Spleen (tissue), 11 donors: Measurements from ENCODE around the gene LSAMP. TPM values are rescaled to one million over a fixed set of nuclear protein-coding genes. Genes with fewer than 3 reads are reported as not detected.

ENCODE experiments used
- DNase-seq: peaks from one replicate; pipeline ENCODE4 v3.0.0-alpha.2; 2020
- H3K27ac ChIP-seq, 8 donors: fragments of 200-600 bp; sonication (generic) in 7 of 8; 1 replicate in 4 of 8; 2 replicates in 4 of 8; pipeline versions ENCODE4 v1.5.0 to v1.8.0; 2016 to 2021; ENCODE audit warnings: inconsistent platforms in 4 of 8, mild to moderate bottlenecking in 4 of 8, moderate library complexity in 1 of 8
- H3K27me3 ChIP-seq, 7 donors: fragments of 200-600 bp; sonication (generic) in 6 of 7; replicated peaks in 1 of 7; 1 replicate in 4 of 7; 2 replicates in 3 of 7; pipeline versions ENCODE4 v1.5.0 to v1.8.0; 2016 to 2021; ENCODE audit warnings: inconsistent platforms in 3 of 7, mild to moderate bottlenecking in 1 of 7
- H3K36me3 ChIP-seq, 6 donors: fragments of 200-600 bp; sonication (generic) in 5 of 6; 1 replicate in 4 of 6; 2 replicates in 2 of 6; pipeline versions ENCODE4 v1.5.0 to v1.8.0; 2016 to 2021; ENCODE audit warnings: inconsistent platforms in 2 of 6
- H3K4me1 ChIP-seq, 6 donors: fragments of 200-600 bp; sonication (generic) in 5 of 6; 1 replicate in 3 of 6; 2 replicates in 3 of 6; pipeline versions ENCODE4 v1.5.0 to v1.8.0; 2016 to 2021; ENCODE audit warnings: inconsistent platforms in 3 of 6
- H3K4me3 ChIP-seq, 8 donors: fragments of 200-600 bp; sonication (generic) in 7 of 8; 1 replicate in 4 of 8; 2 replicates in 4 of 8; pipeline versions ENCODE4 v1.5.0 to v1.8.0; 2016 to 2021; ENCODE audit warnings: inconsistent platforms in 4 of 8, mild to moderate bottlenecking in 4 of 8, moderate library complexity in 2 of 8
- H3K9me3 ChIP-seq, 8 donors: fragments of 200-600 bp; sonication (generic) in 7 of 8; 1 replicate in 4 of 8; 2 replicates in 4 of 8; pipeline versions ENCODE4 v1.5.0 to v1.8.0; 2016 to 2021; ENCODE audit warnings: inconsistent platforms in 4 of 8
- POLR2A ChIP-seq, 3 donors: fragments of 450-650 bp; IDR thresholded peaks; one replicate each; pipeline ENCODE4 v1.5.1; 2017; ENCODE audit warnings: antibody characterized with exemption in 3 of 3, mild to moderate bottlenecking in 1 of 3
- POLR2AphosphoS5 ChIP-seq, 3 donors: sonication (generic); formaldehyde crosslinking; IDR thresholded peaks; one replicate each; pipeline ENCODE4 v1.5.1; 2017; ENCODE audit warnings: antibody characterized with exemption in 3 of 3
- WGBS, 5 donors: extraction: QIAGEN DNeasy Blood & Tissue Kit in 3 of 5; methylation state at CpG; one replicate each; pipeline versions ENCODE4 v1.1.5 to v1.1.7; 2013 to 2018; 5-methylcytosine and 5-hydroxymethylcytosine counted together
- intact Hi-C: fragments of 100-400 bp; cut with DNase I; formaldehyde crosslinking; loops from one replicate; pipeline ENCODE4 v1.15.0; 2023; ENCODE audit warnings: low total_unique reads
- polyA plus RNA-seq, 3 donors: library from polyadenylated mRNA; stranded (reverse); fragments of 200-250 nt; gene quantifications; one replicate each; pipeline ENCODE4 v1.2.1, GENCODE V29; 2013
- total RNA-seq, 7 donors: library from RNA; depleted of rRNA in 3 of 7; stranded (reverse); fragments of >200 nt in 3 of 7; fragmentation: NEBNext Ultra II Directional in 4 of 7; extraction: Animal tissue kit (Norgen Biotek cat#: 25700) in 4 of 7; gene quantifications; one replicate each; pipeline versions ENCODE4 v1.1.0 to v1.2.1, GENCODE V29; 2016 to 2021
- TF ChIP-seq, protein P1 (sequence below), 11 experiments: fragments of 200-600 bp in 7 of 11; fragments of 450-650 bp in 4 of 11; sonication (generic) in 4 of 11; IDR thresholded peaks in 8 of 11; conservative IDR thresholded peaks in 3 of 11; 1 replicate in 7 of 11; 2 replicates in 4 of 11; pipeline versions ENCODE4 v1.4.0 to v1.8.0; 2016 to 2021; ENCODE audit warnings: antibody characterized with exemption in 11 of 11, inconsistent platforms in 4 of 11, mild to moderate bottlenecking in 1 of 11
- donor health status: healthy with polysubstance abuse.
- donor health status: DM: no; HTN: no; CAD: no; lungs with moderate emphysema.
- donor health status: DM: no; HTN: no; CAD: no.
- donor health status: Bipolar disorder and iron deficiency.
- donor health status: healthy.
- donor health status: DM: no; HTN: no; CAD: no.
- donor health status: DM: yes; HTN: yes; CAD: no.

LSAMP gene
- total and polyA plus RNA-seq, 10 donors, result 0.45 to 6.8 (median 1.3) TPM

DNA sequence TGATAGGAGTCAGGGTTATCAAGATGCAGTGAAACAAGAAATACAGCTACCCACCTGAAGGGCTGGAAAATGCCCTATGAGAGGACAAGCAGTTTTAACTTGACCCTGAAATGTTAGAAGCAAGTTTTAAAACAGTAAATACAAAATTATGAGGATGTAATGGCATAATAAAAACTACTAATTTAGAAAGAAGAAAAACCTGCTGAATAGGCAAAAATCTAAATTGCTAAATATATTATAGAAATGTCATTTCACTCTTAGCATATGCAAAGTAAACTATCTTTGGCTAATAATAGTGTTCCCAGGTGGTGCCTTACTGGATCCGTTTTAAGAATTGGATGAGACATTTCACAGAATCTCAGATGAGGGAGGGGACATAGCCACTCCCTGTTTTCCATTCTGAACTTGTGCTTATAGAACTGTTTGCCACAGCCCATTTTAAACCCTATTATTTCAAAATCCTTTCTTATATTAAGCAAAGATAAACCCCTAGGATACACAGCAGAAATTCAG is 294.6 kb downstream of the LSAMP start:
- Histone ChIP-seq H3K27ac (no peak overlapping the region), H3K9me3 (peaks cover 0 to 14% (median 10%) of the 10 kb centered on the region in 8 donors), H3K27me3 (no peaks in the 10 kb centered on the region), H3K4me1 (no peaks in the 10 kb centered on the region), H3K4me3 (no peak overlapping the region), H3K36me3 (no peaks in the 10 kb centered on the region)
- TF ChIP-seq POLR2A (IDR thresholded peaks at IDR 0.05) (no peak), POLR2AphosphoS5 (IDR thresholded peaks at IDR 0.05) (no peak)
- TF ChIP-seq, protein P1, sequence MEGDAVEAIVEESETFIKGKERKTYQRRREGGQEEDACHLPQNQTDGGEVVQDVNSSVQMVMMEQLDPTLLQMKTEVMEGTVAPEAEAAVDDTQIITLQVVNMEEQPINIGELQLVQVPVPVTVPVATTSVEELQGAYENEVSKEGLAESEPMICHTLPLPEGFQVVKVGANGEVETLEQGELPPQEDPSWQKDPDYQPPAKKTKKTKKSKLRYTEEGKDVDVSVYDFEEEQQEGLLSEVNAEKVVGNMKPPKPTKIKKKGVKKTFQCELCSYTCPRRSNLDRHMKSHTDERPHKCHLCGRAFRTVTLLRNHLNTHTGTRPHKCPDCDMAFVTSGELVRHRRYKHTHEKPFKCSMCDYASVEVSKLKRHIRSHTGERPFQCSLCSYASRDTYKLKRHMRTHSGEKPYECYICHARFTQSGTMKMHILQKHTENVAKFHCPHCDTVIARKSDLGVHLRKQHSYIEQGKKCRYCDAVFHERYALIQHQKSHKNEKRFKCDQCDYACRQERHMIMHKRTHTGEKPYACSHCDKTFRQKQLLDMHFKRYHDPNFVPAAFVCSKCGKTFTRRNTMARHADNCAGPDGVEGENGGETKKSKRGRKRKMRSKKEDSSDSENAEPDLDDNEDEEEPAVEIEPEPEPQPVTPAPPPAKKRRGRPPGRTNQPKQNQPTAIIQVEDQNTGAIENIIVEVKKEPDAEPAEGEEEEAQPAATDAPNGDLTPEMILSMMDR (IDR thresholded peaks at IDR 0.05 in 8 of 11, conservative IDR thresholded peaks at IDR 0.05 in 3 of 11), result no peak
- WGBS, 5 donors, result 31 to 63% (median 40%) methylated on average over 1 of the region's 1 CpG
- DNase-seq, result no peak
- intact Hi-C loops, result no loop called here

DNA sequence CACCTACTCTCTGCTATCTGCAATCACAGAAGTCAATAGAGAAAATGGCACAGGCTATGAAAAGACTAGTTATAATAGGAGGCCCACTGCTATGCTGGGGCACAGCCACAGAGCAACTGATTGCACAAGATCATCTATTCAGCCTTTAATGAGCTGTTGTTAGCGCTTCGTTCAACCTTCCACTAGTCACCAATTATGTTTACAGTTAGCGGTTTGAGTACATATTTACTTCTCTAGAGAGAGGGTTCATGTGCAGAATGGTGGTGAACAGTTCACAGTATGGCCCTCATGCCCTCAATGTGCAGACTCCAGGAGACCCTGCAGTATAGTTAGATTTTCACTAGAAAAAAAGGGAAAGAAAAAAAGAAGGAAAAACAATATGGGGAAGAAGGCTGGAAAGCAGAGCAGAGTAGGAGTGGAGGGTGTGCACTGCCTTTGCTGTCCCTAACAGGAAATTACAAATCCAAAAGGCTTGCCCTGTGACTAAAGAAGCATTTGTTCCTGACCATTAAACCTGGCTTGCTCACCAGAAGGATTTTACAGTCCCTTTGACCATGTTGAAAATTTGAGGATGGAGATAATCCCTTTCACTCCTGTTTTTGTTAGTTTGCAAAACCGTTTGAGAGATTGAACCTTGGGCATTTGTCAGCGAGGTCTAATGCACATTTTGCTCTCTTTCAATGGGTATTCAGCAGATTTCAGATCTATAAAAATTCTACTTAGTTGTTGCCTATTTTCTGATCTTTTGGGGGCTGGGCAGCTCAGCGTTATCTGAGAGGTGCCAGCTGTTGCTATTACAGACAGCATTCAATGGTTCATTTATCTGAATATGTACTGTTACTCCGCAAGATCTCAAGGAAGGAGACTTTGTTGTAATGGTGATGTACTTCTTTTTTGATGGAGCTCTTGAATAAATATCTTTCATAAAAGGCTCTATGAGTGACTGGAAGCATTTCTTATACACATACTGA is 296.1 kb downstream of the LSAMP start:
- intact Hi-C loops, result no loop called here
- no peak overlapping the region for H3K27ac ChIP-seq
- no peaks in the 10 kb centered on the region for H3K27me3 ChIP-seq
- peaks cover 0 to 30% (median 20%) of the 10 kb centered on the region in 8 donors for H3K9me3 ChIP-seq
- DNase-seq, result no peak
- H3K36me3 ChIP-seq, result no peaks in the 10 kb centered on the region
- H3K4me1 ChIP-seq, result no peaks in the 10 kb centered on the region
- TF ChIP-seq POLR2AphosphoS5 (IDR thresholded peaks at IDR 0.05) (no peak), POLR2A (IDR thresholded peaks at IDR 0.05) (no peak)
- TF ChIP-seq, protein P1 (IDR thresholded peaks at IDR 0.05 in 8 of 11, conservative IDR thresholded peaks at IDR 0.05 in 3 of 11), result no peak
- H3K4me3 ChIP-seq, result no peak overlapping the region
- 75 to 81% (median 78%) methylated on average over 7 of the region's 7 CpGs for WGBS, 5 donors

DNA sequence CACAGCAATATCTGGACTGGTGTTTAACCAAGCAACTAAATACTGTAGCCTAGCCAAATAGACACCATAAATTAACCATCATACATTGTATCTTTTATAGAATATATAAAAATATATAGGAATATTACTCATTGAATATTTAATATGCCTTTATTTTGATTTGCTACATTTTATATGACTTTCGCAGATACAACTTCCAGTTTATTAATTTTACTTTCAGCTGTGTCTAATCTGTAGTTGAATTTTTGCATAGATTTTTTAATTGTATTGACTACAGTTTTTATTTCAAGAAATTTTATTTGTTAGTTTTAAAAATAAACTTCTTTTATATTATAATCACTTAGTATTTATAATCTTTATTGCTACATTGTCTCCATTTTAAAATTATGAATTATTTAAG is 299.7 kb downstream of the LSAMP start:
- Histone ChIP-seq H3K9me3 (peaks cover 0 to 31% (median 20%) of the 10 kb centered on the region in 8 donors), H3K4me1 (no peaks in the 10 kb centered on the region), H3K36me3 (no peaks in the 10 kb centered on the region), H3K4me3 (no peak overlapping the region), H3K27me3 (no peaks in the 10 kb centered on the region), H3K27ac (no peak overlapping the region)
- TF ChIP-seq POLR2AphosphoS5 (IDR thresholded peaks at IDR 0.05) (no peak), POLR2A (IDR thresholded peaks at IDR 0.05) (no peak)
- TF ChIP-seq, protein P1 (IDR thresholded peaks at IDR 0.05 in 8 of 11, conservative IDR thresholded peaks at IDR 0.05 in 3 of 11), result no peak
- intact Hi-C loops, result no loop called here
- DNase-seq, result no peak
- 88 to 98% (median 89%) methylated on average over 1 of the region's 1 CpG for WGBS, 5 donors

DNA sequence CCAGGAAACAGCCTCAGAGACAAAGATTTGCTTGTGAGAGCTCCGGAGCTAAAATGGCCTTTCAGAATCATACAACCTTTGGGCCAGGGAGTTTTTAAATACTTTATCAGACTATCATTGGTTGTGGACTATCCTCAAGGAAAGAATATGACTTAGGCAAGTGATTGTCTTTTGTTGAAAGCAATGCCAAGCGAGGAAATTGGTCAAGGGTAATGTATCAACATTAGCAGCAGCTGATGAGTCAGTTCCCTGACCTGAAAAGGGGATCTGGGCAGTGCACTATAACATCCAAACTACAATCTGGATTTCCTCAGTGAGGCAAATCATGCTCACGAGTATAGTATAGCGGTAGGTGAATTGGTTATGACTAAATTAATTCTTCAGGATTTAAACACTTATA is 303.6 kb downstream of the LSAMP start:
- DNase-seq, result no peak
- peaks cover 0 to 28% (median 19%) of the 10 kb centered on the region in 8 donors for H3K9me3 ChIP-seq
- no peak overlapping the region for H3K4me3 ChIP-seq
- no peaks in the 10 kb centered on the region for H3K27me3 ChIP-seq
- TF ChIP-seq, protein P1 (IDR thresholded peaks at IDR 0.05 in 8 of 11, conservative IDR thresholded peaks at IDR 0.05 in 3 of 11), result no peak
- TF ChIP-seq POLR2A (IDR thresholded peaks at IDR 0.05), result no peak
- TF ChIP-seq POLR2AphosphoS5 (IDR thresholded peaks at IDR 0.05), result no peak
- no peaks in the 10 kb centered on the region for H3K36me3 ChIP-seq
- H3K4me1 ChIP-seq, result no peaks in the 10 kb centered on the region
- no peak overlapping the region for H3K27ac ChIP-seq
- WGBS, 5 donors, result 75 to 89% (median 83%) methylated on average over 4 of the region's 4 CpGs
- intact Hi-C loops, result no loop called here
